WERI-Rb-1 (cell line): ENCODE data around the gene CIDEB.

Source experiments
- DNase-seq: peaks from one replicate; pipeline ENCODE4 v3.0.0-alpha.2; 2020
- H3K27ac ChIP-seq: fragments of 250-450 bp; sonication (Bioruptor Pico); 2 replicates; pipeline ENCODE4 v1.5.1; 2020; ENCODE audit warnings: mild to moderate bottlenecking, moderate library complexity
- H3K27me3 ChIP-seq: fragments of 250-450 bp; sonication (Bioruptor Pico); 2 replicates; pipeline ENCODE4 v1.5.1; 2021; ENCODE audit warnings: mild to moderate bottlenecking, low read depth, moderate library complexity; ENCODE audit not compliant: insufficient read depth, severe bottlenecking
- H3K36me3 ChIP-seq: fragments of 250-450 bp; sonication (Bioruptor Pico); 2 replicates; pipeline ENCODE4 v1.5.1; 2020; ENCODE audit warnings: mild to moderate bottlenecking, moderate library complexity
- H3K4me3 ChIP-seq: 2 replicates; pipeline ENCODE4 v1.5.1; 2011; ENCODE audit warnings: low read depth, mild to moderate bottlenecking, control low read depth, low read length
- H3K9me3 ChIP-seq: fragments of 250-450 bp; sonication (Bioruptor Pico); 2 replicates; pipeline ENCODE4 v1.5.1; 2021; ENCODE audit warnings: mild to moderate bottlenecking, moderate library complexity; ENCODE audit not compliant: severe bottlenecking
- TF ChIP-seq, protein P1 (sequence below): IDR thresholded peaks from 2 replicates; pipeline ENCODE4 v1.5.1; 2011; ENCODE audit warnings: low read depth, mild to moderate bottlenecking, control low read depth, inconsistent platforms, low read length

Gene CIDEB

DNA sequence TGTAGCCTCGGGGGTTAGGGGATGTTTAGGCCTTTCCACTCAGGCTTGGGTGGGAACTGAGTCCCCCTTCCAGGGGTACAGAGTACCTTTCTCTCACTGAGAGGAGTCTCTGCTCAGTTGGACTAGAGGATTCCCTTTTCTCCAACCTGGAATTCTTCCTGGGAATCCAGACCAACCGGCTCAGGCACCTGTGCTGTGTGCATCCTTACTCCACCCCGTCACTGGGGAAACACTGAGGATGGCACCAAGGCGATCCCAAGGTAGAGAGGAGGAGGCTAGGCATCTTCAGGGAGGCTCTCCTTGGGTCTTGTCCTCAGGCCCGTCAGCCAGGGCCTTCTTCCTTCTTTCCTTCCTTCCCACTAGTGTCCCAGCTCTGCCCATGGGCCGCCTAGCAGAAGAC is 43.9 kb downstream of the CIDEB start:
- TF ChIP-seq, protein P1, sequence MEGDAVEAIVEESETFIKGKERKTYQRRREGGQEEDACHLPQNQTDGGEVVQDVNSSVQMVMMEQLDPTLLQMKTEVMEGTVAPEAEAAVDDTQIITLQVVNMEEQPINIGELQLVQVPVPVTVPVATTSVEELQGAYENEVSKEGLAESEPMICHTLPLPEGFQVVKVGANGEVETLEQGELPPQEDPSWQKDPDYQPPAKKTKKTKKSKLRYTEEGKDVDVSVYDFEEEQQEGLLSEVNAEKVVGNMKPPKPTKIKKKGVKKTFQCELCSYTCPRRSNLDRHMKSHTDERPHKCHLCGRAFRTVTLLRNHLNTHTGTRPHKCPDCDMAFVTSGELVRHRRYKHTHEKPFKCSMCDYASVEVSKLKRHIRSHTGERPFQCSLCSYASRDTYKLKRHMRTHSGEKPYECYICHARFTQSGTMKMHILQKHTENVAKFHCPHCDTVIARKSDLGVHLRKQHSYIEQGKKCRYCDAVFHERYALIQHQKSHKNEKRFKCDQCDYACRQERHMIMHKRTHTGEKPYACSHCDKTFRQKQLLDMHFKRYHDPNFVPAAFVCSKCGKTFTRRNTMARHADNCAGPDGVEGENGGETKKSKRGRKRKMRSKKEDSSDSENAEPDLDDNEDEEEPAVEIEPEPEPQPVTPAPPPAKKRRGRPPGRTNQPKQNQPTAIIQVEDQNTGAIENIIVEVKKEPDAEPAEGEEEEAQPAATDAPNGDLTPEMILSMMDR, result no peak
- H3K4me3 ChIP-seq, result no peak overlapping the region
- peak overlapping the region; percentile 39 for H3K27ac ChIP-seq
- no peaks in the 10 kb centered on the region for H3K9me3 ChIP-seq
- H3K27me3 ChIP-seq, result no peaks in the 10 kb centered on the region
- H3K36me3 ChIP-seq, result no peaks in the 10 kb centered on the region
- DNase-seq, result no peak

DNA sequence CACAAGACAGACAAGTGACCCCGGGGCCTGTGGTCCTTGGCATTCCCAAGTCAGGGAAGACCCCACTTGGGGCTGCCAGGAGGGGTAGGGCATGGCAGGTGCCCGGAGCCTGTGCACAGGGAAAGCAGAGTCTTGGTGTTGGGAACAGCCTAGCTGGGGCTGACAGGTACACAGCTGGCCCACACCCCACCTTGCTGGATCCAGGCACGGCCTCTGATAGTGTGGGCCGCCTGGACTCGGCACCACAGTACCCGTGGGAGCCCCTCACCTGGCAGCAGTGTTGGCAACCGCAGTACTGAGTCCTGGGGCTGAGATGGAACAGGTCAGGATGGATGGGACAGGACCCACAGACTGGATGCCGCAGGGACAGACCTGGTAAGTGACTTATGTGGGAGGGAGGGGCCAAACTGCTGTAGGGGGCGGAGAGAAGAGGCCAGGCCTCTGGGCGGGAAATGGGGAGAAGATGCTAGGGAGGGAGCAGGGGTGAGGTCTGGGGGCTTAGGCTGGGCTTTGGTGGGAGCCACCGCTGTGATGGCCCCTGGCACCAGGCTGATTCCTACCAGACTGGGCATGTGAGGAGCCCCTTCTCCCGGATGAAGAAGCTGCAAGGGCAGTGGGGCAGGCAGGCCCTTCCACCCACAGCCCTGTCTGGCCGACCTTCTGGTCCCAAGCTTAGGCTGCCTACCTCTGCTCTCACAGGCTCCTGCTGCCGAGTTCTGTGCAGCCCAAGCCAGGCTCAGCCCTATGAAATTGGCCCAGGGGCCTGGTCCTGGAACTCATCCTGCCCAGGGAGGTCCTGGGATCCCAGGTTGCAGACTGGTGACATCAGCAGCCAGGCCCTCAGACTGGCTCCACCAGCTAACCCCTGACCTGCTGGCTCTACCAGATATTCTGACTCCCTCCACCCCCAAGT is 44.7 kb downstream of the CIDEB start, which contains the start of gene TGM1:
TGM1 (minus strand) TSS at position 357 of the 913 bp plus-strand sequence. CDS start 825 bp downstream, outside the sequence.
- H3K36me3 ChIP-seq, result no peaks in the 10 kb centered on the region
- no peaks in the 10 kb centered on the region for H3K27me3 ChIP-seq
- H3K4me3 ChIP-seq, result no peak within 1 kb of the TSS
- peak; percentile 27 for DNase-seq
- TF ChIP-seq, protein P1, result no peak
- H3K27ac ChIP-seq, result peak within 1 kb of the TSS; percentile 39
- no peaks in the 10 kb centered on the region for H3K9me3 ChIP-seq

DNA sequence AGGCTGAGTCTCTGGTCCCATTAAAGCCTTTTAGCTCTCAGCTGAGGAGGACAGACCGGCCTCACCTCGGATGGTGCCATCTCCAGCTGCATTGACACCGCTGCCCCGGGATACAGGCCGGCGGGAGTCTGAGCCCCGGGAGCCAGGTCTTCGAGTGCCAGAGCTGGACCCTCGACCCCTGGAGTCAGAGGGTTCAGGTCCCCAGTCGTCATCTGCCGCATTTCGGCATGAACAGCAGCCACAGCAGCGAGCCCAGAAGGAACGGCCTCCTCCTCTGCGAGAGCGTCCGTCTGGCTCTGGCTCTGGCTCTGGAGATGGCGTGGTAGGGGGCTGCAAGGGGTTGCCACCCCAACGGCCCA is 45.8 kb downstream of the CIDEB start:
- H3K27ac ChIP-seq, result no peak overlapping the region
- TF ChIP-seq, protein P1, result no peak
- H3K9me3 ChIP-seq, result no peaks in the 10 kb centered on the region
- H3K27me3 ChIP-seq, result no peaks in the 10 kb centered on the region
- DNase-seq, result no peak
- no peaks in the 10 kb centered on the region for H3K36me3 ChIP-seq
- no peak overlapping the region for H3K4me3 ChIP-seq

DNA sequence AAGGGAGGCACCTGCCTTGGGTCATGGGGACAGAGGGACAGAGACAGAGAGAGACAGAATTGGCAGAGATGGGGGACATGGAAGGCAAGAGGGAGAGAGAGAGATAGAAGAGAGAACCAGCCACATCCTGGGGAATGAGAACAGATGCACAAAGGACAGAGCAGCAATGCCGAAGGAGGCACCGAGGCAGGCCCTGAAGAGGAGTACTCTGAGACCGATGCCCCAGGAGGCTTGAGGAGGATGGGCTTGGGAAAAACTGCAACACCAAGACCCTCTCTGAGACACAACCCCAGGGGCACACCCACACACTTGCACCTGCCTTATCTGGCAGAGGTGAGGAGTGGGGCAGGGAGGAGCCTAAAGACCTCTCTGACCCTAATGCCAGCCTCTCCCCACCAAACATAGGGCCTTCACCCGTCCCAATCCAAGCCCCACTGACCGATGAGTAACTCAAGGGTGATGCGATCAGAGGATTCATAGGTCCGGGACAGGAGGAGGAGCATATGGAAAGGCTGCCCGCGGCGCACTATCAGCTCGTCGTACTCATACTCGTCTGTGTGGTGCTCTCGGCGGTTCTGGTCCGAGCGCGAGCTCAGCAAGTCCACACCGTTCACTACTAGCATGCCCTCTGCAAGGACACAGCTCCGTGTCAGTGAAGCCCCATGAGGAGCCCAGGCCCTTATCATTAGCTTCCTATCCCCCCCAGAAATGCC is 46.4 kb downstream of the CIDEB start:
- Histone ChIP-seq H3K9me3 (no peaks in the 10 kb centered on the region), H3K4me3 (no peak overlapping the region), H3K36me3 (no peaks in the 10 kb centered on the region), H3K27me3 (no peaks in the 10 kb centered on the region), H3K27ac (no peak overlapping the region)
- TF ChIP-seq, protein P1, result no peak
- DNase-seq, result no peak

DNA sequence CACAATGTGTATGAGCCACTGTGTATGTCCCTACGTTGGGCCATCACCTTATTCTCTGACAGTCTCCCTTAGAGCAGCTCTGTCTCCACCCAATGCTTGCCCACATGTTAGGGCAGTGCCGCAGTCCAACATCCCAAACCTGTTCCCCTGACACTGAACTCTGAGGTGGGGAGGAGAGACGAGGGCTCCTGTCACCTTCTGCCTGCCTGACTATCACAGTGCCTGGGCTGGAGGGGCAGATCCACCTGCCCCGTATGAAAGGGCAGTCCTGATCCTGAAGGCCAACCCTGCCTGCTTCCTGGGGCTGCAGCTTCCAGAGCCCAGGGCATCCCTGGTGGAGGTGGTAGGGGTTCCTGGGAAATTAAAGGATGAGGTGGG is 47.0 kb downstream of the CIDEB start:
- Histone ChIP-seq H3K36me3 (no peaks in the 10 kb centered on the region), H3K27ac (no peak overlapping the region), H3K4me3 (no peak overlapping the region), H3K27me3 (no peaks in the 10 kb centered on the region), H3K9me3 (no peaks in the 10 kb centered on the region)
- DNase-seq, result no peak
- TF ChIP-seq, protein P1, result no peak
